H1 (cell line): ENCODE data around the gene KRT222.

Source experiments
- ATF3 ChIP-seq: IDR thresholded peaks from 2 replicates; pipeline ENCODE4 v1.6.1; 2011; ENCODE audit warnings: low read depth, mild to moderate bottlenecking, low read length; ENCODE audit not compliant: insufficient read depth
- BCL11A ChIP-seq, 2 experiments: IDR thresholded peaks; one replicate each; pipeline ENCODE4 v1.6.1; 2011; ENCODE audit warnings: low read depth in 2 of 2, low read length in 2 of 2, mild to moderate bottlenecking in 2 of 2
- CBX5 ChIP-seq: fragments of 300-800, 300-1000 bp; sonication (generic); IDR thresholded peaks from 2 replicates; pipeline ENCODE4 v1.7.1; 2016; ENCODE audit warnings: antibody characterized with exemption, low read length, low read depth
- CBX8 ChIP-seq: fragments of 300-800, 300-1000 bp; sonication (generic); IDR thresholded peaks from 2 replicates; pipeline ENCODE4 v1.7.1; 2016; ENCODE audit warnings: low read depth, low read length, borderline replicate concordance
- CTCF ChIP-seq, 3 experiments: IDR thresholded peaks; 1 replicate in 2 of 3; 2 replicates in 1 of 3; pipeline versions ENCODE4 v1.5.1 to v1.6.1; 2011; ENCODE audit warnings: low read length in 3 of 3, mild to moderate bottlenecking in 3 of 3, inconsistent platforms in 2 of 3, low read depth in 1 of 3, moderate library complexity in 1 of 3; ENCODE audit not compliant: insufficient read depth in 1 of 3; ENCODE audit errors: control extremely low read depth in 1 of 3
- EZH2 ChIP-seq: fragments of 200-600 bp; sonication (generic); IDR thresholded peaks from 2 replicates; pipeline ENCODE4 v1.7.1; 2012; ENCODE audit warnings: low read depth, mild to moderate bottlenecking, moderate library complexity, low read length, inconsistent platforms; ENCODE audit not compliant: severe bottlenecking
- PHF8 ChIP-seq: fragments of 200-600 bp; sonication (generic); conservative IDR thresholded peaks from 2 replicates; pipeline ENCODE4 v1.7.1; 2012; ENCODE audit warnings: low read depth, mild to moderate bottlenecking, inconsistent platforms, low read length, moderate library complexity
- POLR2AphosphoS5 ChIP-seq: IDR thresholded peaks from 2 replicates; pipeline ENCODE4 v1.6.1; 2011; ENCODE audit warnings: low read depth, low read length
- RAD21 ChIP-seq, 2 experiments: IDR thresholded peaks in 1 of 2; conservative IDR thresholded peaks in 1 of 2; 2 replicates each; pipeline ENCODE4 v1.6.1; 2011; ENCODE audit warnings: low read depth in 2 of 2, low read length in 2 of 2, improper control_type of control experiment in 1 of 2, inconsistent platforms in 1 of 2, mild to moderate bottlenecking in 1 of 2, moderate library complexity in 1 of 2
- TAF1 ChIP-seq: IDR thresholded peaks from 2 replicates; pipeline ENCODE4 v1.6.1; 2011; ENCODE audit warnings: mild to moderate bottlenecking, low read depth, low read length
- TCF12 ChIP-seq: IDR thresholded peaks from 2 replicates; pipeline ENCODE4 v1.6.1; 2011; ENCODE audit warnings: low read depth, mild to moderate bottlenecking, low read length
- YY1 ChIP-seq: IDR thresholded peaks from 2 replicates; pipeline ENCODE4 v1.6.1; 2011; ENCODE audit warnings: low read depth, mild to moderate bottlenecking, low read length

GRCh38 chr17:40623419-40624210 lies 41.4 kb downstream of the KRT222 start:
- no peak for TF ChIP-seq YY1
- no peak for TF ChIP-seq TCF12
- TF ChIP-seq RAD21 (IDR thresholded peaks at IDR 0.05 in 1 of 2, conservative IDR thresholded peaks at IDR 0.05 in 1 of 2; ENCODE audit: low read depth in 2 of 2, low read length in 2 of 2) = no peak
- TF ChIP-seq POLR2AphosphoS5 = no peak
- TF ChIP-seq CBX8 = no peak
- TF ChIP-seq CBX5 = no peak
- TF ChIP-seq CTCF (IDR thresholded peaks at IDR 0.05; ENCODE audit: control extremely low read depth in 1 of 3, insufficient read depth in 1 of 3, low read depth in 1 of 3, low read length in 3 of 3) = no peak
- no peak for TF ChIP-seq EZH2
- TF ChIP-seq TAF1 = no peak
- no peak for TF ChIP-seq PHF8
- TF ChIP-seq BCL11A (IDR thresholded peaks at IDR 0.05; ENCODE audit: low read depth in 2 of 2, low read length in 2 of 2) = no peak
- TF ChIP-seq ATF3 = no peak
